Germinal center (tissue), 1 donor: Measurements from ENCODE around the gene ARRDC5.
"Not testable (repeated sequence)": the region's sequence is repeated elsewhere in the genome, so short reads cannot be mapped to it uniquely, and the experiment has no call there.

Experiments
- DNase-seq: peaks from one replicate; pipeline ENCODE4 v3.0.0; 2012; ENCODE audit warnings: mixed read lengths, low spot score

The ARRDC5 gene

DNA sequence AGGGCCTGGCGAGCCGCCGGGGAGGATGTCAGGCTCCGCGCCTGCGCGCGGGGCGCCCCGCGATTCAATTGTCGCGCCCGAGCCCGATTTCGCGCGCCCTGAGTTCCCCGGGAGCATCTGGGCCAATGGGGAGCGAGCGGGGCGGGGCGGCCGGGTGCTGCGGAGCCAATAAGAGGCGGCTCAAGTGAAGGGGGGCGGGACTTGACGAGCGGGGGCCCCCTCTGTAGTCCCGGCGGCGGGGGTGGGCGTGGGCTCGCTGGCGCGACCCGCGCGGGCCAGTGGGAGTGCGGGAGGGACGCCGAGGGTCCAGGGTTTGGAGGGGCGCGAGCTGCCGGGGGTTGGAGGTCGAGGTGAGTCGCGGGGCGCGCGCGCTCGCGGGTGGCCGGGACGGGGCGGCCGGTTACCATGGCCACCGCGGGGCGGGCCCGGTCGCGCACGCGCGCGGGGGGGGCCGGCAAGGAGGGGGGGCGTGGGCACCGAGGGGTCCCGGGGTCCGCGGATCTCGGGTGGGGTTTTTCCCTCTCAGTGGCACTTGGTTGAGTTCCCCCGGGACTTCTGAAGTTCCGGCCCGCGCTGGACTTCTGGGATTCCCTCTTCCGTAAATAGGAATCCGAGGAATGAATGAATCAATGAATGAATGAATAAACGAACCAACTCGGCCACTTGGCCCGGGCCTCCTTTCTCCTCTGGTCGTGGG lies 7.3 kb upstream of the ARRDC5 start:
- peak; percentile 98 for DNase-seq

DNA sequence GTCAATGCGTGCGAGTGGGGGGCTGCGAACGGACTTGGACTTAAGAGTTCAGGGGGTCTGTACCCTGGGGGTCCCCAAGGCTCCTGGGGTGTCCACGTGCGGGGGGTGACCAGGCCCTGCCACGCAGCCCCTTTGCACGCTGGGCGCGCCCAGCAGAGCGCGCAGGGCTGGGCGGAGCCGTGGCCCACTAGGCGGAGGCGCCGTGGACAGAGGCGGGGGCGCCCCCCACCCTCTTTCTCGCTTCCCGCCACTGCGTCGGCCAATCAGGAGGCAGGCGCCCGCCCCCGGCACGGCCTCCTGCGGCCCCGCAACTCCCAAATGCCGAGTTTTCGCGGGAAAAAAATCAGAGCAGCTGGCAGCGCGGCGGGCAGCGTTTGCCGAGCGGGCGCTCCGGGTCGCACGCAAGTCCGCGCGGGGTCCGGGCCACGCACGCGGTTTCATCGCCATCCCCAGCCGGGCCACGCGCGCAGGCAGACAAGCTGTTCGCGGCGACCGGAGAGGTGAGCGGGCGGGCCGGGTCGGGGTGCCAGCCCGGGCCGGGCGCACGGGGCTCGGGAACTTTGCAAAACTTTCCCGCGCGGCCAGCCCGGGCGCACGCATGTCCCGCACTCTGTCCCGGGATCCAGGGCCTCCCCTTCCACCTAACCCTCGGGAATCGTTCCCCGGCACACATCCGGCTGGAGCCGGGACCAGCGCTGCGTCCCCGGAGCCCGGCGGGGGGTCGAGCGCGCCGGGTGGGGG lies 6.6 kb upstream of the ARRDC5 start, which contains the start of gene UHRF1:
TSS of gene UHRF1 (plus strand) at position 346 of the 741 bp plus-strand sequence. CDS start 1,385 bp downstream, outside the sequence.
- DNase-seq = peak; percentile 48

DNA sequence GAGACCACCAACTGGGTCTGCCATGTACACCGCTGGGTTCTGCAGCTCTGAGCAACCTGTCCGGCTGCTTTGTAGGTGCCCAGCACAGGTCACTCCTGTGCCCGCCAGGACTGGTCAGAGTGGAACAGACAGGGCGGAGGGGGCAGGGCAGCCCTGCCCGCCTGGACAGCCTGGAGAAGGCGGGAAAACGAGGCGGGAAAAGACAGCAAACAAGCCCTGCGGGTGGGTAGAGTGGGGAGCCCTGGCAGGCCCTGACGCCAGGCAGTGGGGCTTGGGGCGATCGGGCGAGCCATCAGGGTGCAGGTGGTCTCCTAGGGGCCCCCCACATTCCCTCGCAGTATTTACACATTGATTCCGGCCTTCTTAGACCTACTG lies 6.1 kb upstream of the ARRDC5 start:
- no peak for DNase-seq

GRCh38 chr19:4908360-4908759 lies 5.7 kb upstream of the ARRDC5 start:
- no peak for DNase-seq

GRCh38 chr19:4906963-4907362 lies 4.3 kb upstream of the ARRDC5 start:
- DNase-seq = no peak

- DNase-seq = no peak
These were observed 1.8 kb upstream of the ARRDC5 start for GRCh38 chr19:4904481-4904880.

GRCh38 chr19:4900879-4901278 lies 1.8 kb downstream of the ARRDC5 start:
- DNase-seq = not testable (repeated sequence)

DNA sequence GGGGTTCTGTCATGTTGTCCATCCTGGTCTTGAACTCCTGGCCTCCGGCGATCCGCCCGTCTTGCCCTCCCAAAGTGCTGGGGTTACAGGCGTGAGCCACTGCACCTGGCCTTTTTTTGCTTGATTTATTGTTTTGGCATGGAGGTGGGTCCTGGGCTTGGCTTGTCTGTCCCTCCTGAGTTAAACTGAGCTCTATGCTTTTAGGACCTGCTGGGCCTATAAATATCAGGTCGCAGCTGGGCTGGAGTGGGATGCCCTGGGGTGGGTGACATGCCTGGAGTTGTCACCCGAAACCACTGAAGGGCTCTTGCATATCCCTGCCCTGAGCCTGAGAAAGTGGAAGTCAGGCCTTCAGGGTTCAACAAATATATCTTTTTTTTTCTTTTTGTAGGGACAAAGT lies 5.5 kb downstream of the ARRDC5 start:
- no peak for DNase-seq

DNA sequence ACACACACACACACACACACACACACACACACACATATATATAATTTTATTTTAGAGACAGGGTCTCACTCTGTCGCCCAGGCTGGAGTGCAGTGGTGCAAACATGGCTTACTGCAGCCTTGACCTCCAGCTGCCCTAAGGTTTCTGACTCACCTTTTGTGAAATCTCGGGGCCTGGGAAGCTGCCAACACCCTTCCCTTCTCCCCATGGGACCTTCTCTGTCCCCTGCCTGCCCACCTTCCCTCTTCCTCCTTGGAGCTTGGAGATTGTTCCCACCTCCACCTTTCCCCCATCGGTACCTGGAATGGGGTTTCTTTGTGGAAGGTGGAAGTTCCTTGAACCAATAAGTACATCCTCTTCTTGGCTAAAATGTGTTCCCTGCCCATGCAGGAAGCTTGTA lies 6.3 kb downstream of the ARRDC5 start:
- no peak for DNase-seq

DNA sequence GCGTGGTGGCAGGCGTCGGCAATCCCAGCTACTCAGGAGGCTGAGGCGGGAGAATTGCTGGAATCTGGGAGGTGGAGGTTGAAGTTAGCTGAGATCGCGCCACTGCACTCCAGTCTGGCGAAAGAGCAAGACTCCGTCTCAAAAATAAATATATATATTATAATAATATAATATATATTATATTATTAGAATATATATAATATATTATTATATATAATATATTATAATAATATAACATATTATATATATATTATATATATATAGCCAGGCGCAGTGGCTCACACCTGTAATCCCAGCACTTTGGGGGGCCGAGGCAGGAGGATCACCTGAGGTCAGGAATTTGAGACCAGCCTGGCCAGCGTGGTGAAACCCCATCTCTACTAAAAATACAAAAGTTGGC lies 9.7 kb downstream of the ARRDC5 start:
- not testable (repeated sequence) for DNase-seq

DNA sequence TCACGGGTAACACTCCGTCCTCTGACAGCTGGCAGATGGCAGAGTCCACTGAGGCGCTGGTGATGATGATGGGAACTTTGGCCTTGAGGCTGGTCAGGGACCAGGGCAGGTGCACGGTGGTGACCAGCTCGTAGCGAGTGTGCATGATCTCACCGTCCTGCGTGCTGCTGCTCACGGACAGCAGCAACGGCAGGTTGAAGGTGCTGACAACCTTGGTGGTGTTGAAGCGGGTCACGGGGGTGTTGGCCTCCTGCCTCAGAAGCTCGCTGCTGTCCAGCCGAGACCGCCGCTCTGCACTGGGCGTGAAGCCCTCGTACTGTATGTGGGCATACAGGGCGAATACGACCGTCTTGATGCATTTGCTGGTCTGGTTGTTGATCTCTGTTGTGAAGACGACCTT lies 11.6 kb downstream of the ARRDC5 start:
- no peak for DNase-seq

DNA sequence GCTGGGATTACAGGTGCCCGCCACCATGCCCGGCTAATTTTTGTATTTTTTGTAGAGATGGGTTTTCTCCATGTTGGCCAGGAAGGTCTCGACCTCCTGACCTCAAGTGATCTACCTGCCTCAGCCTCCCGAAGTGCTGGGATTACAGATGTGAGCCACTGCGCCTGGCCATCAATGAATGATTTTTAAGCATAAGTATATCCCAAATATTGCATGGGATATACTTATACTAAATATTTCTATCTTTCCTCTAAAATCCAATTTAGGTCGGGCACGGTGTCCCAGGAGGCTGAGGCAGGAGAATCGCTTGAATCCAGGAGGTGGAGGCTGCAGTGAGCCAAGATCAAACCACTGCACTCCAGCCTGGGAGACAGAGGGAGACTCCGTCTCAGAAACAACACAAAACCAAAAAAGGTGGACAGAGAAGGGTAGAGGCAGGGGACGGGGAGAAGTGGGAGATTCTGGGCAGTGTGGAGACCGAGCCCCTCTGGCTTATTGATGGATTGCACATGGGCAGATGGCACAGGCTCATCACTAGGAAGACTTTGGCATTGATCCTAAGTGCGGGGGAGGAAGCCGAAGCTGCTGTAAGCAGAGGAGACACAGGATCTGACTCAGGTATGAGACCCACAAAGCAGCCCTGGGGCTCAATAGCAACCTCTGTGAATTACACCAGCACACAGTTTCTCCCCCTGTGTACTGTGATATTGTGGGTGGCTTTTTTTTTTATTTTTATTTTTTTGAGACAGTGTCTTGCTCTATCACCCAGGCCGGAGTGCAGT lies 13.5 kb downstream of the ARRDC5 start:
- no peak for DNase-seq

GRCh38 chr19:4887803-4888202 lies 14.9 kb downstream of the ARRDC5 start:
- not testable (repeated sequence) for DNase-seq

- not testable (repeated sequence) for DNase-seq
These were observed 17.7 kb downstream of the ARRDC5 start for GRCh38 chr19:4884993-4885392.

DNA sequence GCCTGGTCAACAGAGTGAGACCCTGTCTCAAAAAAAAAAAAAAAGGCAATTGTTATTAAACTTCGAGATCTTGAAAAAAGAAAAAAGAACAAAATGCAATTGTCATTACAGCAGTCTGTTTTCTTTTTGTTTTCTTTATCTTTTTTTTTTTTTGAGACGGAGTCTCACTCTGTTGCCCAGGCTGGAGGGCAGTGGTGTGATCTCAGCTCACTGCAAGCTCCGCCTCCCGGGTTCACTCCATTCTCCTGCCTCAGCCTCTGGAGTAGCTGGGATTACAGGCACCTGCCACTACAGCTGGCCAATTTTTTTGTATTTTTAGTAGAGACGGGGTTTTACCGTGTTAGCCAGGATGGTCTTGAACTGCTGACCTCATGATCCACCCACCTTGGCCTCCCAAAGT lies 19.8 kb downstream of the ARRDC5 start:
- DNase-seq = not testable (repeated sequence)

GRCh38 chr19:4879041-4879440 lies 23.7 kb downstream of the ARRDC5 start:
- no peak for DNase-seq

- DNase-seq = peak; percentile 41
These were observed 24.2 kb downstream of the ARRDC5 start for GRCh38 chr19:4878491-4878968.

- no peak for DNase-seq
These were observed 24.8 kb downstream of the ARRDC5 start for GRCh38 chr19:4877753-4878490.

DNA sequence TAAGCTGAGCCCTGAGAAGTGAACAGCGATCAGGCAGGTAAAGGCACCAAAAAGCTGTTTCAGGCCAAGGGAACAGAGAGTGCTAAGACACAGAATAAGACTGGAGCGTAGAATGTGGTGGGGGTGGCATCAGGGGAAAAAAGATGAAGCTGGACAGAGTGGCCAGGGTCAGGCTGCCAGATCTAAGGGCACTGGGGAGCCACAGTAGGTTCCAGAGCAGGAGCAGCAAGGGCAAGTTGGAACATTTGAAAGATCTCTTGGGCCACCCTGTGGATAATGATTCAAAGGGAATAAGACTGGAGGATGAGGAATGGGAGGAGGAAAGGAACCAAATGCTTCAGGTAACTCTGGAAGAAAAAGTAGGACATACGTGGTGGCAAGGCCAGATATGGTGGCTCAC lies 28.8 kb downstream of the ARRDC5 start:
- no peak for DNase-seq

DNA sequence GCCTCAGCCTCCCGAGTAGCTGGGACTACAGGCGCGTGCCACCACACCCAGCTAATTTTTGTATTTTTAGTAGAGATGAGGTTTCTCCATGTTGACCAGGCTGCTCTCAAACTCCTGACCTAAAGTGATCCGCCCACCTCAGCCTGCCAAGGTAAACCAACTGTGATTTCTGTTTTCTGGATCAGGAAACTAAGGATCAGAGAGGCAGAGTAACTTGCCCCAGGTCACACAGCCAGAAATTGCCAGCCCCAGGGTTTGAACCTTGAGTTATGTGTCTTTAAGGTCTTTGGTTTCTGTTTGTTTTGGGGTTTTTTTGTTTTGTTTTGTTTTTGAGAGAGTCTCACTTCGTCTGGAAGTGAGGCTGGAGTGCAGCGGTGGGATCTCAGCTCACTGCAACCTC lies 31.0 kb downstream of the ARRDC5 start:
- DNase-seq = no peak

GRCh38 chr19:4870025-4870700 lies 32.5 kb downstream of the ARRDC5 start:
- no peak for DNase-seq
